GM12872 (cell line): Measurements from ENCODE around the gene VAV3.

Source experiments
- CTCF ChIP-seq: IDR thresholded peaks from 3 replicates; pipeline ENCODE4 v1.5.1; 2011; ENCODE audit warnings: low read depth, mild to moderate bottlenecking, low read length, moderate library complexity; ENCODE audit not compliant: insufficient read depth

Gene VAV3

GRCh38 chr1:107692580-107693345 is 272.2 kb downstream of the VAV3 start:
- TF ChIP-seq CTCF, result no peak

GRCh38 chr1:107691540-107691939 is 273.4 kb downstream of the VAV3 start:
- TF ChIP-seq CTCF, result no peak

- no peak for TF ChIP-seq CTCF
Observed at GRCh38 chr1:107690491-107690890, 274.5 kb downstream of the VAV3 start.

DNA sequence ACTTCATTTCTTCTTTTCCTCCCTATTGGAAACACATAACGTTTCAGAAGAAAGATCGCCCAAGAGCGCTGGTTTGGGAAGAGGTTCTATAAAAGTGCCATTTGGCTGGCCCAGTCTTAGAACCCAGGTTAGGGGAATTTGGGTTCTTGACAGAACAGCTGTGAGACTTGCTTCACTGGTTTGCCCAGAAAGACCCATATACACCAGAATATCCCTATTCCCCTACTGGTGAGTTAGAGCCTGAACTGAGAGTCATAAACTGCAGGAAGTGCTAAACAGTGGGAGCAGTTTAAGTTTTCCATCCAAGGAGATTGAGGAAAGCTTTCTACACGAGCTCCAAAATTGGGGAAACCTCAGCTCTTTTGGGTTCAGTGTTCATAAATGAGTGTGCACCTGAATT is 275.2 kb downstream of the VAV3 start:
- TF ChIP-seq CTCF, result no peak

DNA sequence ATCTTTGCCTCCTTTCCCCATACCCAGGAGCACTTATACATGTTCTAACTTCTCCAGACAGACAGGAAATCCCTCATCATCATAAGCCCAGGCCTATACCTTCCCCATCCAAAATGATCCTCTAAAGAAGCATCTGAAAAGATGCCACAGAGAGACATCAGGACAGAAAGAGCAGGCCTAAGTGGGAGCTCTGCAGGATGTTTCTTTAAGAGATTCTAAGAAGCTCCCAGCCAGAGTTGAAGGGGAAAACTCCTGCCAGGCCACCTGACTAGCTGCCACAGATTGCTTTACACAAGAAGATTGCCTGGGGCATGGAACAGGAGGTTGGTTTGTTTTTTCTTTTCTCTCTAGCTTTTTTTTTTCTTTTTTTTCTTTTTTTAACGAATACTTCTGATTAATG is 275.8 kb downstream of the VAV3 start:
- no peak for TF ChIP-seq CTCF

GRCh38 chr1:107687849-107688753 is 276.9 kb downstream of the VAV3 start:
- no peak for TF ChIP-seq CTCF

GRCh38 chr1:107683683-107684082 is 281.3 kb downstream of the VAV3 start:
- TF ChIP-seq CTCF, result no peak
